ENCODE results near the gene DDX24. TPM values are rescaled to one million over a fixed set of nuclear protein-coding genes. Genes with fewer than 3 reads are reported as not detected.
A peak's percentile ranks its signal among the peaks of the same experiment; 100 is the strongest.

The DDX24 gene
- total RNA-seq (2021) = 195 and 203 TPM in 2 replicates
- percentile 89 among the genes with signal in this experiment for Bru-seq, nascent RNA
- percentile 85 among the genes with signal in this experiment for BruChase-seq, experiment 1, labeled RNA remaining after a 2-hour chase
- percentile 92 among the genes with signal in this experiment for BruChase-seq, experiment 2, labeled RNA remaining after a 6-hour chase
- long read RNA-seq, full-length matches to known transcripts = 284 of 305 reads
- long read RNA-seq, partial matches to known transcripts = 16 of 305 reads
- long read RNA-seq, other reads (novel, unspliced or antisense) = 5 of 305 reads

DNA sequence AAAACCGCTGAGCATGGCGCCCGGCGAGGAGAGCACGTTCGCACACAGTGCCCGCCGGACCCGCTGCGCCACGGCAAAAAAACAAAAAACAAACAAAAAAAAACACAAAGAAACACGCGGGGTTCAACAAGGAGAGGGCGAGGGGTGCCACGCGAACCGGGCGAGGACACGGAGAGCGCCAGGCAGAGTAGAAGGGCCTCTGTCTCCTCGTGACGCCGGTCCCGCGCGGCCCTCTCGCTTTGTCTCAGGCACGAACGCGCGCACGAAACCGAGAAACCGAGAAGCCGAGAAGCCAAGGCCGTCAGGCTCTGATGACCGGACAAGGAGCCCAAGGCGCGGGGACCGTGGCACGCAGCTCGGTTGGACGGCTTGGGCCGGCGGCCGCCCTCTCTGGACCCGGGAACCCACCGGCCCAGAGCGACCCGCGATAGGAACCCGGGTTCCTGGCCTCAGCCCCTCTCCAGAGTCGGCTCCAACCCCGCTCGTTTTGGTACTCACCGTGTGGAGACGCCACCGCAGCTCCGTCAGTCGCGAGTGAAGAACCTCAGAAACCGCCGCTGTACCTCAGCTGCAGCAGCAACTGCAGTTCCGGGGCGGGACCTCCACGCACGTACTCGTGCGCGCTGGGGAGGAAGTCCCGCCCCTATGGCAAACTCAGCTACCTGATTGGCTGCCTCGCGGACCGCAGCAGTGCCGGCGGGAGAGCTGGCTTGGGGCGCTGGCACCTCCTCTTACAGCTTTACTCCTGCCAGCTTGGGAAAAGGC is at the start of gene DDX24, which contains the start of gene IFI27L1:
Gene DDX24, minus strand, starts transcription at position 582 of the 765 bp plus-strand sequence. CDS start 1,460 bp downstream, outside the sequence.
Gene IFI27L1, plus strand, starts transcription at position 690 of the 765 bp plus-strand sequence. CDS start 15,628 bp downstream, outside the sequence.
- intact Hi-C loops (cut with micrococcal nuclease; ENCODE audit: unreplicated experiment) = no loop called here
- no TSS peak for BruUV-seq (replicated peaks)
- Histone ChIP-seq H3K27ac (ENCODE audit: low read depth, low read length, poor library complexity, severe bottlenecking) (peak within 1 kb of the TSS; percentile 95), H3K4me1 (ENCODE audit: insufficient read depth, low read length, poor library complexity, severe bottlenecking) (peaks cover 12% of the 10 kb centered on the region), H3K4me3 (ENCODE audit: low read depth, low read length, poor library complexity, severe bottlenecking) (peak within 1 kb of the TSS; percentile 94), H3K27me3 (replicated peaks; ENCODE audit: insufficient read depth, low read depth, low read length, poor library complexity) (no peaks in the 10 kb centered on the region), H3K9me3 (ENCODE audit: low read depth, low read length, poor library complexity, severe bottlenecking) (peaks cover 4% of the 10 kb centered on the region), H3K36me3 (ENCODE audit: insufficient read depth, low read length, poor library complexity, severe bottlenecking) (peaks cover 31% of the 10 kb centered on the region)
- CTCF ChIA-PET = no interaction called here
- DNase-seq (ENCODE audit: low spot score) = peak; percentile 96
- no peak for TF ChIP-seq EZH2 (IDR thresholded peaks at IDR 0.05; ENCODE audit: borderline replicate concordance, low read depth, low read length, poor library complexity, severe bottlenecking)
- no peak for TF ChIP-seq CTCF (conservative IDR thresholded peaks at IDR 0.05; ENCODE audit: low read depth, low read length)
- POLR2A ChIA-PET (ENCODE audit: low non-redundant PET) = no interaction called here

- intact Hi-C loops (cut with micrococcal nuclease; ENCODE audit: unreplicated experiment) = loop anchor here (5.0 kb wide), 2 partner anchors 47 to 417 kb away; no protein-coding TSS in a partner anchor
- ChIA-PET CTCF (interaction anchor here (0.6 kb wide), 1 partner anchor 25 kb away, joined by 4 read pairs; no protein-coding TSS in a partner anchor), POLR2A (ENCODE audit: low non-redundant PET) (interaction anchor here (0.7 kb wide), 1 partner anchor 74 kb away, joined by 3 read pairs; no protein-coding TSS in a partner anchor)
- Histone ChIP-seq H3K4me3 (ENCODE audit: low read depth, low read length, poor library complexity, severe bottlenecking) (peak overlapping the region; percentile 39), H3K27ac (ENCODE audit: low read depth, low read length, poor library complexity, severe bottlenecking) (no peak overlapping the region), H3K36me3 (ENCODE audit: insufficient read depth, low read length, poor library complexity, severe bottlenecking) (no peaks in the 10 kb centered on the region), H3K4me1 (ENCODE audit: insufficient read depth, low read length, poor library complexity, severe bottlenecking) (peaks cover 5% of the 10 kb centered on the region), H3K9me3 (ENCODE audit: low read depth, low read length, poor library complexity, severe bottlenecking) (no peaks in the 10 kb centered on the region), H3K27me3 (replicated peaks; ENCODE audit: insufficient read depth, low read depth, low read length, poor library complexity) (no peaks in the 10 kb centered on the region)
- DNase-seq (ENCODE audit: low spot score) = peak; percentile 66
- TF ChIP-seq EZH2 (IDR thresholded peaks at IDR 0.05; ENCODE audit: borderline replicate concordance, low read depth, low read length, poor library complexity, severe bottlenecking) (no peak), CTCF (conservative IDR thresholded peaks at IDR 0.05; ENCODE audit: low read depth, low read length) (no peak)
- BruUV-seq (replicated peaks) = no TSS peak
Measured at GRCh38 chr14:94129758-94130414, 48.9 kb upstream of the DDX24 start.

GRCh38 chr14:94129111-94129757 is 48.2 kb upstream of the DDX24 start, which contains the start of gene IFI27L2:
TSS of gene IFI27L2 (minus strand) at chr14:94129604. CDS start at chr14:94129564, 40 bp downstream.
- H3K36me3 ChIP-seq (ENCODE audit: insufficient read depth, low read length, poor library complexity, severe bottlenecking) = no peaks in the 10 kb centered on the region
- CTCF ChIA-PET = interaction anchor here (0.6 kb wide), 1 partner anchor 24 kb away, joined by 4 read pairs; no protein-coding TSS in a partner anchor
- H3K4me3 ChIP-seq (ENCODE audit: low read depth, low read length, poor library complexity, severe bottlenecking) = peak within 1 kb of the TSS; percentile 39
- no TSS peak for BruUV-seq (replicated peaks)
- H3K4me1 ChIP-seq (ENCODE audit: insufficient read depth, low read length, poor library complexity, severe bottlenecking) = peaks cover 5% of the 10 kb centered on the region
- TF ChIP-seq EZH2 (IDR thresholded peaks at IDR 0.05; ENCODE audit: borderline replicate concordance, low read depth, low read length, poor library complexity, severe bottlenecking) (no peak), CTCF (conservative IDR thresholded peaks at IDR 0.05; ENCODE audit: low read depth, low read length) (peak; percentile 32)
- H3K9me3 ChIP-seq (ENCODE audit: low read depth, low read length, poor library complexity, severe bottlenecking) = no peaks in the 10 kb centered on the region
- peak; percentile 88 for DNase-seq (ENCODE audit: low spot score)
- intact Hi-C loops (cut with micrococcal nuclease; ENCODE audit: unreplicated experiment) = no loop called here
- H3K27ac ChIP-seq (ENCODE audit: low read depth, low read length, poor library complexity, severe bottlenecking) = no peak within 1 kb of the TSS
- no peaks in the 10 kb centered on the region for H3K27me3 ChIP-seq (replicated peaks; ENCODE audit: insufficient read depth, low read depth, low read length, poor library complexity)
- POLR2A ChIA-PET (ENCODE audit: low non-redundant PET) = interaction anchor here (0.7 kb wide), 1 partner anchor 75 kb away, joined by 3 read pairs; no protein-coding TSS in a partner anchor

All from A673 (cell line).